GM21381 (cell line): ENCODE results near the gene DNAAF5.
"Not testable (repeated sequence)": the region's sequence is repeated elsewhere in the genome, so short reads cannot be mapped to it uniquely, and the experiment has no call there.

Experiments used
- ATAC-seq: cut with Tn5 transposase; IDR thresholded peaks from one replicate; pipeline ENCODE4 v1.9.1; 2021; ENCODE audit warnings: mild to moderate bottlenecking, moderate library complexity; ENCODE audit not compliant: unreplicated experiment

DNAAF5 gene

GRCh38 chr7:780081-780480, 53.6 kb downstream of the DNAAF5 start:
- ATAC-seq, result no peak

GRCh38 chr7:780516-780915, 54.0 kb downstream of the DNAAF5 start:
- ATAC-seq, result no peak

- no peak for ATAC-seq
Measured at GRCh38 chr7:781186-781849, 54.8 kb downstream of the DNAAF5 start.

- ATAC-seq, result no peak
Measured at GRCh38 chr7:781936-782529, 55.5 kb downstream of the DNAAF5 start.

- no peak for ATAC-seq
Measured at GRCh38 chr7:782718-783449, 56.4 kb downstream of the DNAAF5 start.

- no peak for ATAC-seq
Measured at GRCh38 chr7:783556-784490, 57.3 kb downstream of the DNAAF5 start.

GRCh38 chr7:784971-785370, 58.5 kb downstream of the DNAAF5 start:
- ATAC-seq, result no peak

GRCh38 chr7:785416-785815, 58.9 kb downstream of the DNAAF5 start:
- ATAC-seq, result no peak

- ATAC-seq, result no peak
Measured at GRCh38 chr7:786472-787255, 60.2 kb downstream of the DNAAF5 start.

- no peak for ATAC-seq
Measured at GRCh38 chr7:787332-788240, 61.1 kb downstream of the DNAAF5 start.

GRCh38 chr7:791519-791918, 65.0 kb downstream of the DNAAF5 start:
- no peak for ATAC-seq

- no peak for ATAC-seq
Measured at GRCh38 chr7:794207-794606, 67.7 kb downstream of the DNAAF5 start.

GRCh38 chr7:794671-795329, 68.3 kb downstream of the DNAAF5 start:
- no peak for ATAC-seq

- not testable (repeated sequence) for ATAC-seq
Measured at GRCh38 chr7:796434-797169, 70.1 kb downstream of the DNAAF5 start.

- no peak for ATAC-seq
Measured at GRCh38 chr7:798921-799470, 72.5 kb downstream of the DNAAF5 start.

GRCh38 chr7:800692-801091, 74.2 kb downstream of the DNAAF5 start:
- no peak for ATAC-seq

GRCh38 chr7:801351-801750, 74.9 kb downstream of the DNAAF5 start:
- not testable (repeated sequence) for ATAC-seq

GRCh38 chr7:801940-802381, 75.5 kb downstream of the DNAAF5 start:
- ATAC-seq, result no peak
